BLaER1 treated with 17β-estradiol and CSF1 and Interleukin-3, amounts not matched to agents 10 nM and 100 nM (cell line): ENCODE data around the gene SEMA3F.

ENCODE experiments used
- H3K27ac ChIP-seq, 11 experiments: shearing (Covaris generic); formaldehyde crosslinking; 2 replicates each; pipeline ENCODE4 v1.8.1; 2022
- H3K27me3 ChIP-seq, 11 experiments: shearing (Covaris generic); formaldehyde crosslinking; 2 replicates each; pipeline ENCODE4 v1.8.1; 2022
- H3K36me3 ChIP-seq, 11 experiments: shearing (Covaris generic); formaldehyde crosslinking; 2 replicates each; pipeline ENCODE4 v1.8.1; 2022
- H3K4me1 ChIP-seq, 10 experiments: shearing (Covaris generic); formaldehyde crosslinking; 2 replicates each; pipeline ENCODE4 v1.8.1; 2022
- H3K4me2 ChIP-seq, 11 experiments: shearing (Covaris generic); formaldehyde crosslinking; 2 replicates each; pipeline ENCODE4 v1.8.1; 2022
- H3K4me3 ChIP-seq, 10 experiments: shearing (Covaris generic); formaldehyde crosslinking; 2 replicates each; pipeline ENCODE4 v1.8.1; 2022
- H3K9ac ChIP-seq, 11 experiments: shearing (Covaris generic); formaldehyde crosslinking; 2 replicates each; pipeline ENCODE4 v1.8.1; 2022
- H3K9me3 ChIP-seq, 11 experiments: shearing (Covaris generic); formaldehyde crosslinking; replicated peaks in 1 of 11; 2 replicates each; pipeline ENCODE4 v1.8.1; 2022
- H4K20me1 ChIP-seq, 11 experiments: shearing (Covaris generic); formaldehyde crosslinking; 2 replicates each; pipeline ENCODE4 v1.8.1; 2022
- Cebpa-rat ChIP-seq, 11 experiments: shearing (Covaris generic); IDR thresholded peaks; 2 replicates each; pipeline ENCODE4 v1.8.1; 2022

Gene SEMA3F

GRCh38 chr3:50173685-50174516, 18.8 kb downstream of the SEMA3F start:
- Histone ChIP-seq H3K4me1 (peaks cover 31 to 57% (median 56%) of the 10 kb centered on the region in 10 experiments), H3K4me3 (no peak overlapping the region), H3K4me2 (peak overlapping the region in 8 of 11 experiments; percentile 8 to 54 (median 44); a peak in 12 of 22 replicates), H3K9ac (no peak overlapping the region), H3K27ac (peak overlapping the region in 2 of 11 experiments; percentile 16 to 25; a peak in 2 of 22 replicates), H3K36me3 (peaks cover 0 to 51% (median 28%) of the 10 kb centered on the region in 11 experiments; a peak in 14 of 22 replicates), H3K9me3 (no peaks in the 10 kb centered on the region), H3K27me3 (no peaks in the 10 kb centered on the region), H4K20me1 (peaks cover 0 to 48% (median 0%) of the 10 kb centered on the region in 11 experiments; a peak in 7 of 22 replicates)
- TF ChIP-seq Cebpa-rat (IDR thresholded peaks at IDR 0.05) = no peak

GRCh38 chr3:50174517-50174895, 19.4 kb downstream of the SEMA3F start:
- H3K4me3 ChIP-seq = no peak overlapping the region
- peak overlapping the region in 1 of 11 experiments; percentile 16; a peak in 1 of 22 replicates for H3K27ac ChIP-seq
- peaks cover 0 to 49% (median 28%) of the 10 kb centered on the region in 11 experiments; a peak in 14 of 22 replicates for H3K36me3 ChIP-seq
- H3K9ac ChIP-seq = no peak overlapping the region
- H3K4me1 ChIP-seq = peaks cover 29 to 51% (median 50%) of the 10 kb centered on the region in 10 experiments
- no peak for TF ChIP-seq Cebpa-rat (IDR thresholded peaks at IDR 0.05)
- H3K9me3 ChIP-seq = no peaks in the 10 kb centered on the region
- H3K4me2 ChIP-seq = no peak overlapping the region
- H3K27me3 ChIP-seq = no peaks in the 10 kb centered on the region
- peaks cover 0 to 42% (median 0%) of the 10 kb centered on the region in 11 experiments; a peak in 7 of 22 replicates for H4K20me1 ChIP-seq

- H3K9me3 ChIP-seq = no peaks in the 10 kb centered on the region
- H3K4me2 ChIP-seq = no peak overlapping the region
- H3K4me3 ChIP-seq = no peak overlapping the region
- peaks cover 0 to 37% (median 0%) of the 10 kb centered on the region in 11 experiments; a peak in 7 of 22 replicates for H4K20me1 ChIP-seq
- TF ChIP-seq Cebpa-rat (IDR thresholded peaks at IDR 0.05) = no peak
- peaks cover 26 to 46% (median 45%) of the 10 kb centered on the region in 10 experiments for H3K4me1 ChIP-seq
- H3K36me3 ChIP-seq = peaks cover 0 to 44% (median 28%) of the 10 kb centered on the region in 11 experiments; a peak in 14 of 22 replicates
- H3K27ac ChIP-seq = no peak overlapping the region
- H3K9ac ChIP-seq = no peak overlapping the region
- no peaks in the 10 kb centered on the region for H3K27me3 ChIP-seq
These were observed 19.9 kb downstream of the SEMA3F start for GRCh38 chr3:50174947-50175524.

GRCh38 chr3:50177346-50177745, 22.2 kb downstream of the SEMA3F start:
- H3K27me3 ChIP-seq = no peaks in the 10 kb centered on the region
- H3K27ac ChIP-seq = no peak overlapping the region
- H3K9me3 ChIP-seq = no peaks in the 10 kb centered on the region
- H3K4me1 ChIP-seq = peaks cover 3 to 23% (median 22%) of the 10 kb centered on the region in 10 experiments; a peak in 18 of 20 replicates
- H3K36me3 ChIP-seq = peaks cover 0 to 56% (median 37%) of the 10 kb centered on the region in 11 experiments; a peak in 14 of 22 replicates
- no peak overlapping the region for H3K9ac ChIP-seq
- TF ChIP-seq Cebpa-rat (IDR thresholded peaks at IDR 0.05) = no peak
- peaks cover 0 to 19% (median 0%) of the 10 kb centered on the region in 11 experiments; a peak in 5 of 22 replicates for H4K20me1 ChIP-seq
- no peak overlapping the region for H3K4me2 ChIP-seq
- H3K4me3 ChIP-seq = no peak overlapping the region

- Histone ChIP-seq H3K27ac (no peak overlapping the region), H3K4me1 (peaks cover 0 to 5% (median 0%) of the 10 kb centered on the region in 10 experiments; a peak in 5 of 20 replicates), H3K9ac (no peak overlapping the region), H3K4me2 (no peak overlapping the region; a peak in 1 of 22 replicates), H3K27me3 (no peaks in the 10 kb centered on the region), H3K9me3 (no peaks in the 10 kb centered on the region), H4K20me1 (no peaks in the 10 kb centered on the region; a peak in 2 of 22 replicates), H3K36me3 (peaks cover 0 to 66% (median 34%) of the 10 kb centered on the region in 11 experiments; a peak in 14 of 22 replicates), H3K4me3 (no peak overlapping the region)
- no peak for TF ChIP-seq Cebpa-rat (IDR thresholded peaks at IDR 0.05)
These were observed 24.6 kb downstream of the SEMA3F start for GRCh38 chr3:50179710-50180109.

GRCh38 chr3:50181985-50182384, 26.9 kb downstream of the SEMA3F start:
- Histone ChIP-seq H3K36me3 (peaks cover 0 to 67% (median 40%) of the 10 kb centered on the region in 11 experiments; a peak in 14 of 22 replicates), H3K4me1 (peaks cover 0 to 5% (median 0%) of the 10 kb centered on the region in 10 experiments; a peak in 1 of 20 replicates), H3K27ac (no peak overlapping the region)

GRCh38 chr3:50182533-50183099, 27.5 kb downstream of the SEMA3F start:
- Histone ChIP-seq H3K4me1 (peaks cover 0 to 5% (median 0%) of the 10 kb centered on the region in 10 experiments; a peak in 1 of 20 replicates), H3K27me3 (no peaks in the 10 kb centered on the region), H3K4me3 (no peak overlapping the region), H3K27ac (no peak overlapping the region), H4K20me1 (peaks cover 0 to 9% (median 0%) of the 10 kb centered on the region in 11 experiments; a peak in 2 of 22 replicates), H3K9me3 (no peaks in the 10 kb centered on the region), H3K9ac (no peak overlapping the region), H3K4me2 (no peak overlapping the region), H3K36me3 (peaks cover 0 to 67% (median 34%) of the 10 kb centered on the region in 11 experiments; a peak in 14 of 22 replicates)
- TF ChIP-seq Cebpa-rat (IDR thresholded peaks at IDR 0.05) = no peak

More at GRCh38 chr3:50181985-50182384, 26.9 kb downstream of the SEMA3F start:
- Histone ChIP-seq H3K27me3 (no peaks in the 10 kb centered on the region), H3K4me3 (no peak overlapping the region), H4K20me1 (peaks cover 0 to 9% (median 0%) of the 10 kb centered on the region in 11 experiments; a peak in 2 of 22 replicates), H3K4me2 (no peak overlapping the region), H3K9me3 (no peaks in the 10 kb centered on the region), H3K9ac (no peak overlapping the region)
- no peak for TF ChIP-seq Cebpa-rat (IDR thresholded peaks at IDR 0.05)

- Histone ChIP-seq H3K27ac (no peak overlapping the region), H3K4me2 (no peak overlapping the region), H4K20me1 (peaks cover 0 to 10% (median 0%) of the 10 kb centered on the region in 11 experiments; a peak in 2 of 22 replicates), H3K27me3 (no peaks in the 10 kb centered on the region), H3K9ac (no peak overlapping the region), H3K36me3 (peaks cover 0 to 66% (median 33%) of the 10 kb centered on the region in 11 experiments; a peak in 13 of 22 replicates), H3K4me3 (no peak overlapping the region), H3K9me3 (no peaks in the 10 kb centered on the region), H3K4me1 (peaks cover 0 to 6% (median 5%) of the 10 kb centered on the region in 10 experiments; a peak in 19 of 20 replicates)
- TF ChIP-seq Cebpa-rat (IDR thresholded peaks at IDR 0.05) = no peak
These were observed 28.6 kb downstream of the SEMA3F start for GRCh38 chr3:50183755-50184154.
